HEK293T (cell line): Measurements from ENCODE around the gene SPACA5.

Source experiments
- CTCF ChIA-PET: fragments of 350-600 bp; formaldehyde crosslinking; extraction: SDS; loops from one replicate; lab custom pipeline; 2021; ENCODE audit warnings: antibody characterized with exemption, inconsistent platforms; lab: Yijun Ruan, JAX
- POLR2A ChIA-PET: fragments of 350-600 bp; formaldehyde crosslinking; extraction: SDS; loops from one replicate; lab custom pipeline; 2020; ENCODE audit warnings: antibody characterized with exemption, inconsistent platforms; lab: Yijun Ruan, JAX
- DNase-seq: peaks from one replicate; pipeline ENCODE4 v3.0.0; 2012; ENCODE audit warnings: mixed read lengths; ENCODE audit errors: extremely low spot score
- ARNT ChIP-seq: fragments of 450-650 bp; IDR thresholded peaks from 2 replicates; pipeline ENCODE4 v1.6.1; 2017; ENCODE audit warnings: mild to moderate bottlenecking
- BHLHE40 ChIP-seq: fragments of 450-650 bp; IDR thresholded peaks from 2 replicates; pipeline ENCODE4 v1.6.1; 2016; ENCODE audit warnings: mild to moderate bottlenecking, moderate library complexity, borderline replicate concordance
- CTBP1 ChIP-seq: fragments of 450-650 bp; IDR thresholded peaks from 2 replicates; pipeline ENCODE4 v1.6.1; 2016; ENCODE audit warnings: borderline replicate concordance
- ELF4 ChIP-seq: fragments of 450-650 bp; IDR thresholded peaks from 2 replicates; pipeline ENCODE4 v1.6.1; 2017; ENCODE audit warnings: antibody characterized with exemption
- FOXA1 ChIP-seq: fragments of 450-650 bp; IDR thresholded peaks from 2 replicates; pipeline ENCODE4 v1.6.1; 2016; ENCODE audit warnings: mild to moderate bottlenecking
- FOXK2 ChIP-seq: fragments of 450-650 bp; IDR thresholded peaks from 2 replicates; pipeline ENCODE4 v1.6.1; 2016; ENCODE audit warnings: mild to moderate bottlenecking
- FOXM1 ChIP-seq: fragments of 450-650 bp; IDR thresholded peaks from 2 replicates; pipeline ENCODE4 v1.6.1; 2017; ENCODE audit warnings: mild to moderate bottlenecking, borderline replicate concordance
- HDGF ChIP-seq: fragments of 450-650 bp; IDR thresholded peaks from 2 replicates; pipeline ENCODE4 v1.6.1; 2017; ENCODE audit warnings: antibody characterized with exemption, borderline replicate concordance
- L3MBTL2 ChIP-seq: fragments of 450-650 bp; conservative IDR thresholded peaks from 2 replicates; pipeline ENCODE4 v1.6.1; 2016; ENCODE audit warnings: mild to moderate bottlenecking
- LEF1 ChIP-seq: fragments of 450-650 bp; IDR thresholded peaks from 2 replicates; pipeline ENCODE4 v1.6.1; 2017; ENCODE audit warnings: mild to moderate bottlenecking, borderline replicate concordance
- NFRKB ChIP-seq: fragments of 450-650 bp; IDR thresholded peaks from 2 replicates; pipeline ENCODE4 v1.6.1; 2016; ENCODE audit warnings: mild to moderate bottlenecking, moderate library complexity
- PKNOX1 ChIP-seq: fragments of 450-650 bp; IDR thresholded peaks from 2 replicates; pipeline ENCODE4 v1.6.1; 2016
- SP1 ChIP-seq: fragments of 450-650 bp; IDR thresholded peaks from 2 replicates; pipeline ENCODE4 v1.6.1; 2017
- SUZ12 ChIP-seq: fragments of 450-650 bp; IDR thresholded peaks from 2 replicates; pipeline ENCODE4 v1.6.1; 2016; ENCODE audit warnings: mild to moderate bottlenecking
- TARDBP ChIP-seq: fragments of 450-650 bp; IDR thresholded peaks from 2 replicates; pipeline ENCODE4 v1.6.1; 2016
- ZNF384 ChIP-seq: fragments of 450-650 bp; IDR thresholded peaks from 2 replicates; pipeline ENCODE4 v1.6.1; 2016

Gene SPACA5

GRCh38 chrX:48035891-48036290, 29.1 kb downstream of the SPACA5 start:
- ChIA-PET CTCF (no interaction called here), POLR2A (no interaction called here)
- TF ChIP-seq FOXM1: no peak
- no peak for TF ChIP-seq BHLHE40
- no peak for TF ChIP-seq PKNOX1
- no peak for TF ChIP-seq ARNT
- no peak for TF ChIP-seq ELF4
- DNase-seq: no peak

GRCh38 chrX:48043056-48043455, 36.3 kb downstream of the SPACA5 start:
- ChIA-PET CTCF (no interaction called here), POLR2A (no interaction called here)
- TF ChIP-seq ZNF384 (no peak), SP1 (no peak), NFRKB (no peak), L3MBTL2 (no peak), ARNT (no peak), PKNOX1 (no peak), HDGF (no peak), TARDBP (no peak), LEF1 (no peak), FOXA1 (no peak), CTBP1 (no peak), FOXK2 (no peak), FOXM1 (no peak), SUZ12 (no peak), ELF4 (no peak)
- DNase-seq: no peak

DNA sequence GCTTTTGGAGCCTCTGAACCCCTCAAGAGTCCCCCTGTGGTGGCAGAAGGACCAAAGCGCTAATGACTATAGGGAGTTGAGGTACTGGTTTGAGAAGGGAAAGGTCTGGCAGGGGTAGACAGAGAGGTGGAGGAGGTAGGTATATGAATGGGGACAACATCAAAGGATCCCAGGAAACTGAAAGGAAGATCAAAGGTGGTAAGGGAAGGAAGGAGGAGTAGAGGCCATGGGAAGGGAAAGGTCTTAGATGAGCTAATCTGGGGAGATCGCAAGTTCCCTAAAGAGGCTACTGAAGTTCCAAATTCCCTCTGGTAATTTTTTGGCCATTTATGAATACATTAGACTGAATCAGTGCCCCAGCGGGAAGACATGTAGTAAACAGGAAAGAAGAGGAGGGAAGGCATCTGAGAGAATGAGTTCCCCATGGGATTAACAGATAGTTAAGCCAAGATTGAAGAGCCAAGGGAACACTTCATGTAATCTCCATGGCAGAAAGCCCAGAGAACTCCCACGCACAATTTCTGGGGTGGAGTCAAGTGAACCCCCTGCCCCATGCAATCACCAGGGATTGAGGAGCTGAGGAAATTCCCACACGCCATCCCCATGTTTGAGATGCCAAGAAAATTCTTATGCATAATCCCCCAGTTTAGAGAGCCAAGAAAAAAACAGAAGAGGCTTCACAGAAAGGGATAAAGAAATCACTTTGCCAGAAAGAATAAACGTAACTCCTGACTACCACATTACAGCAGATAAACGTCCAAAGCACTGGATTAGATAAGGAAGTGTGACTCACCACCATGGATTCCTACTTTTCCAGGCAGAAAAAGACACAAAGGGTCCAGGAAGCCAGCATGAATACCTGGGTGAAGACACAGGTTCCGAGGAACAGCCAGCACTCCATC, 38.9 kb downstream of the SPACA5 start:
- no peak for DNase-seq
- POLR2A ChIA-PET: no interaction called here
- CTCF ChIA-PET: no interaction called here
- TF ChIP-seq HDGF (no peak), ARNT (no peak), PKNOX1 (no peak), SP1 (no peak), CTBP1 (no peak), LEF1 (no peak), ZNF384 (no peak), L3MBTL2 (no peak), SUZ12 (no peak), ELF4 (no peak), BHLHE40 (no peak), TARDBP (no peak), FOXK2 (no peak), NFRKB (no peak)

DNA sequence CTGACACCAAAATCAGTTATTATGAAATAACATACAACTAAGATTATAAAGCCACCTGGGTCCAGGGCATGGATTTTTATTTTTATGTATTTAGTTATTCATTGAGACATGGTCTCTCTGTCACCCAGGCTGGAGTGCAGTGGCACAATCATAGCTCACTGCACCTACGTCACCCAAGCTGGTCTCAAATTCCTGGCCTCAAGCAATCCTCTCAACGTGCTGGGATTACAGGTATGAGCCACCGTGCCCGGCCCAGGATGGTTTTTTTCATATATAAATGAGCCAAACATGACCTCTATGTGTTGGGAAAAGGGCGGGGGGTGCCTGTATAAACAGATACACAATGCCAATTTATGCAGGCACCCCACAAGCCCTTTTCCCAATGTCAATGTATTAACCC, 40.1 kb downstream of the SPACA5 start:
- DNase-seq: no peak
- ChIA-PET POLR2A (no interaction called here), CTCF (no interaction called here)
- TF ChIP-seq ELF4 (no peak), TARDBP (no peak)

DNA sequence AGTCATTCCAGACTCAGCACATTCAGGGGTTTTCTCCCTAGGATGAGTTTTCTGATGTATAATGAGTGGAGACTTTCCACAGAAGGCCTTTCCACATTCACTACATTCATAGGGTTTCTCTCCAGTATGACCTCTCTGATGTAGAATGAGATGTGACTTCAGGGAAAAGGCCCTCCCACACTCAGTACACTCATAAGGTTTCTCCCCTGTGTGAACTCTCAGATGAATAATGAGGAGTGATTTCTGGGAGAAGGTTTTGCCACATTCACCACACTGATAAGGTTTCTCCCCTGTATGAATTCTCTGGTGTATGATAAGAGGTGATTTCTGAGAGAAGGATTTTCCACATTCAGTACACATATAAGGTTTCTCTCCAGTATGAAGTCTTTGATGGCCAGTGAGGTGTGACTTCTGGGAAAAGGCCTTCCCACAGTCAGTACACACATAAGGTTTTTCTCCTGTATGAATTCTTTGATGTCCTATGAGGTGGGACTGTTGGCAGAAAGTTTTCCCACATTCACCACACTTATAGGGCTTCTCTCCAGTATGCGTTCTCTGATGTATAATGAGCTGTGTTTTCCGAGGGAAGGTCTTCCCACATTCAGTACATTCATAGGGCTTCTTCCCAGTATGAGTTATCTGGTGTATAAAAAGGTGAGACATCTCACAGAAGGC, 52.0 kb downstream of the SPACA5 start:
- CTCF ChIA-PET: no interaction called here
- POLR2A ChIA-PET: no interaction called here
- no peak for TF ChIP-seq ZNF384
- TF ChIP-seq ELF4: no peak
- TF ChIP-seq PKNOX1: no peak
- TF ChIP-seq FOXK2: no peak
- TF ChIP-seq SUZ12: no peak
- TF ChIP-seq NFRKB: no peak
- no peak for TF ChIP-seq ARNT
- TF ChIP-seq L3MBTL2: no peak
- no peak for TF ChIP-seq HDGF
- TF ChIP-seq TARDBP: no peak
- TF ChIP-seq FOXA1: no peak
- TF ChIP-seq FOXM1: no peak
- DNase-seq: no peak

DNA sequence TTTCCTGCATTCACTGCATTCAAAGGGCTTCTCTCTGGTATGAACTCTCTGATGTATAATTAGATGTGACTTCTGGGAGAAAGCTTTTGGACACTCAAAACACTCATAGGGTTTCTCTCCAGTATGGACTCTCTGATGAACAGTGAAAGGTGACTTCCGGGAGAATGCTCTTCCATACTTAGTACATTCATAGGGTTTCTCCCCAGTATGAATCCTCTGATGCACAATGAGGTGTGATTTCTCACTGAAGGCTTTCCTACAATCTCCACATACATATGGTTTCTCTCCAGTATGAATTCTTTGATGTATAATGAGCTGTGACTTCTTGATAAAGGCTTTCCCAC, 52.5 kb downstream of the SPACA5 start:
- CTCF ChIA-PET: no interaction called here

More for the DNA sequence above, 52.5 kb downstream of the SPACA5 start:
- no peak for TF ChIP-seq ARNT
- TF ChIP-seq CTBP1: no peak
- TF ChIP-seq PKNOX1: no peak
- no peak for TF ChIP-seq HDGF
- TF ChIP-seq ZNF384: no peak
- no peak for TF ChIP-seq ELF4
- no peak for TF ChIP-seq FOXK2
- no peak for TF ChIP-seq L3MBTL2
- TF ChIP-seq NFRKB: no peak
- TF ChIP-seq FOXM1: no peak
- TF ChIP-seq LEF1: no peak
- TF ChIP-seq BHLHE40: no peak
- no peak for TF ChIP-seq SP1
- TF ChIP-seq SUZ12: no peak
- no peak for TF ChIP-seq TARDBP
- no peak for TF ChIP-seq FOXA1
- DNase-seq: no peak
- POLR2A ChIA-PET: no interaction called here
